Eye (tissue), 1 donor: Measurements from ENCODE around the gene PPP2R2B.
"Not testable (repeated sequence)": the region's sequence is repeated elsewhere in the genome, so short reads cannot be mapped to it uniquely, and the experiment has no call there.

ENCODE experiments used
- DNase-seq: peaks from one replicate; pipeline ENCODE4 v3.0.0-alpha.2; 2015

The PPP2R2B gene

DNA sequence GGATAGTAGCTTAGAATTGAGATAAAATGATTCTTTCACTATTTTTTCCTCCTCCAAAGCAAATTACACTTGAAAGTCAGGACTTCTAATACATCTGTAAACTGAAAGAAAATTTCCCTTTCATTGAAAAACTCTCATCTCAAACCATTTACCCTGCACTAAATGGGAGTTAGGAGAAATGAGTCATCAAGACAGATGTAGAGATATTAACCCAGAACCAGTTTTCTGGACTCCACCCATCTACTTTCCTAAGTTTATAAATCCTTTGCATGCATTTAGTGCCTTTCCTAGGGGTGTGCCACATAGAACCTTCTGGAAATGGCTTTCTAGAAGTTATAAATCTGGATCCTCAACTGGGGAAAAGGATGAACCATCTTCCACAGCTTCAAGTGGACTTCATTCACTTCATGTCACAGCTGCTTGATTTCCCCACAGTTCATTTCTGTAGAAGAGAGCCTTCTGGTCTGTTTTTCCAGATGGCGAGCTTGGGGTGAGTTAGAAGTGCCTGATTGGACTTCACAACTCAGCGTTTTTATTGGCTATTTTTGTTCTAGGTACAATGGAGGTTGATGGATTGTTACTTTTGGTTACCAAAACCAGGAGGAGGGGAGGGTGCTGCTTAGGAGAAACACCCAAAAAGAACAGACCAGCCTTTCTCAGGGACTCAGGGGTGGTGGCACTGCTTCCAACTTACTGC lies 290.1 kb downstream of the PPP2R2B start:
- no peak for DNase-seq

DNA sequence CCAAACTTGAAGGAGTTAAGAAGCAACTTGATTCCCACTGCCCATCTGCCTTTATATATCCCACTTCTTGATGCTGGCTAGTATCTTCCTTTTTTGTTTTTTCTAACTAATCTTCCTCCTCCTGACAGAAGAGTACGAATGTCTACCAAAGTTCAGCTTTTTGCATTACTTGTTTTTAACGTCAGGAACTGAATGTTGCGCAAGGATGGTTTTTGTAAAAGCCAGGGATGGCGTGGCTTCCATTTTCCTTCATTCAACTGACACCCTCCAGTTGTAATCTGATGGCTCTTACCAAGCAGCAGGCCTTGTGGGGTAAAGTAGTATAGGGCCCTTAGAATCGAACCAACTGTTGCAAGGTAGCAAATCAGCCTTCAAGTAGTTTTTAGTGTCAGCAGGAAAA lies 291.8 kb downstream of the PPP2R2B start:
- DNase-seq, result no peak

DNA sequence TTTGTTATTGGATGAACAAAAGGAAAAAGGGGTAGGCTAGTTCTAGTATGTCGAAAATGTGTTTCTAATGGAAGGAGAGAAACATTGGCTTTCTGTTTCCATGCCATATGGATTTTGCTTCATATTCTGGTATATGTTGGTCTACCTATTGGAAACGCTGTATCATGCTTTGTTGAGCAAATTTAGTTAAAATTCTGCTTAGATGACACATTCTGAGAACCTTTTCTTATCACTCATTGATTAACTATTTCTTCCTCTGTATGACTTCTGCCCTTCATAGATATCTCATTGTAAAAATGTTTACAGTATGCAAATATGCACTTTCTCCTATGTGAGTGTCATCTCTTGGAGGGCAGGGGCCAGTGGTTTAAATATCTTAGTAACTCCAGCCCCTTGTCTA lies 293.8 kb downstream of the PPP2R2B start:
- no peak for DNase-seq

DNA sequence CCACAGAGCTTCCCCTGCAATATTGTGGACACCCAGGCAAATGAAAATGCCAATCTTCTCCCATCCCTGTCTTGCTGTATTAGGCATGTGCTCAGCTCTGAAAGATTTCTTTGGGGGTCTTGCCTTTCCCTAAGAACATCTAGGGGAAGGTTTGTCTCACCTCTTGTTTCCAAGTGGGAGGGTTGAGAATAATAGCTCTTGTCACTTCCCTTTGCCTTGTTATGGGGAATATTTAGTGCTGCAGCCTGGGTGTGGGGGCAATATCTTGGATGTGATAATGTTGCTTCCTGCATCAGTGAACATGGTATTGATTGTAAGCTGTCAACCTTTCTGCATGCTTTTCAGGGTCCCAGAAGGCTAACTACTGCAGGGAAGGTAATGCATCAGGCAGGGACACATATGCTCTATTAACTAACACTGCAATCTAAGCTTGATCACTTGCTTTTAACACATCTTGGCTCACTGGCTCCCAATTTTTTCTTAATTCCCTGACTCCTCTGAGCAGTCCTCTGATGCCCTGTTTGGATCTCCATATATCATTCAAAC lies 296.4 kb downstream of the PPP2R2B start:
- DNase-seq, result peak; percentile 80

DNA sequence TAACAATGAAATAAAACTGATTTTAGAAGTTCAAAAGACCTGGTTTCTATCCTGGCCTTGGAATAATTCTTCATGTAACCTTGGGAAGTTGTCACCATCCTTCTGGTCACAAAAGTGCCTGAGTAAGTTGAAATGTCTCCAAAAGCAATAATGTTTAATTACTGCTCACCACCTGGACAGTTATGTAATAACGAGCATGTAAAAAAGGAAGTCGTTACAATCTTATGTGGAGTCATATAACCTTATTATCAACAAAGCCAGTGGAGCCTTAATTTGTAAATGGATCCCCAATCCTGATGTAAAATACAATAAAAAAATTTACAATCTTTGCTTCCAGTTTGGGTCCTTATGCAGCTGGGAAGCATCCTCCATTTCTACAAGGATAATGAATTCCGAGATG lies 298.3 kb downstream of the PPP2R2B start:
- no peak for DNase-seq

DNA sequence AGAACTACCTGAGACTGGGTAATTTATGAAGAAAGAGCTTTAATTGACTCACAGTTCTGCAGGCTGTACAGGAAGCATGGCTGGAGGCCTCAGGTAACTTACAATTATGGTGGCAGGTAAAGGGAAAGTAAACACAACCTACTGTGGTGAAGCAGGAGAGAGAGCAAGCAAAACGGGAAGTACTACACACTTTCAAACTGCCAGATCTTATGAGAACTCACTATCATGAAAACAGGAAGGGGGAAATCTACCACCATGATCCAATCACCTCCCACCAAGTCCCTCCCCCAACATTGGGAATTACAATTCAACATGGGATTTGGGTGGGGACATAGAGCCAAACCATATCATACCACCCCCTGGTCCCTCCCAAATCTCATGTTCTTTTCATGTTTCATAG lies 303.8 kb downstream of the PPP2R2B start:
- DNase-seq, result no peak

DNA sequence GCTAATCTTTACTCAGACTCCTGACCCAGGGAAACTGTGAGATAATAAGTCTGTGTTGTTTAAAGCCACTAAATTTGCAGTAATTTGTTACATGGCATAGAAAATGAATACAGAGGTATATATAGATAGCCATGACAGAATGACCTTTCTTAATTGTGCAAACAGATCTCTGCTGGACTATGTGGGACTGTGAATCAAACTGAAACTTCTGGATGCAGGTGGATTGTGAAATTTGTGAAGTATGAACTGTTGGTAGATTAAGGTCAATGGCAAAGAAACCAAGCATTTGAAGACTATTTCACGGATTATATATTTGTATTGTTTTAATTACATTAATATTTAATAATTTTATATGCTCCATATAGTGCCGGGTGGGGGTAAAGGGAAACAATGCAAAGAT lies 310.4 kb downstream of the PPP2R2B start:
- DNase-seq, result no peak

DNA sequence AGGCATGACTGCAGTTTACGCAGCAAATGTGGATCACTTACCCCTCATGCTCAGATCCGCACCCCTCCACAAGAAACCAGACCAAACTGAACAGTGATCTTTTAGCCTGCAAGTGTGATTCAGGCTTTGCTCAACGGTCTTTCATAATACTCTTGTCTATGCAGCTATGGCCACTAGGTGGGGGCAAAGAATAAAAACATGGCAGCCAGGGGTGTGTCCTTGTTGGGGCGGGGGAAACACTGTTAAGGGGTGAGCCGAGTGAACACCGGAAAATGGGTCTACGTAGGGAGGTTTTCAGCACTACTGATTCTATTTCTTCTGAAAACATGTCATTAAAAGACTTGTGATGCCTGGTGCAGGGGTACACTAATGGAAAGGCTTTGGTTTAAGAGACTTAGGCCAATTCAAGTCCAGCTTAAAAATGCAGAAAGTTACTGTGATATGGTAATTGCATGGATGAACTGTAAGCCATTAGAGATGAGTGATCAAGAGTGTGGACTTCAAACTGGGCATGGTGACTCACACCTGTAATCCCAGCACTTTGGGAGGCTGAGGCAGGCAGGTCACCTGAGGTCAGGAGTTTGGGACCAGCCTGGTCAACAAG lies 312.7 kb downstream of the PPP2R2B start:
- peak; percentile 83 for DNase-seq

DNA sequence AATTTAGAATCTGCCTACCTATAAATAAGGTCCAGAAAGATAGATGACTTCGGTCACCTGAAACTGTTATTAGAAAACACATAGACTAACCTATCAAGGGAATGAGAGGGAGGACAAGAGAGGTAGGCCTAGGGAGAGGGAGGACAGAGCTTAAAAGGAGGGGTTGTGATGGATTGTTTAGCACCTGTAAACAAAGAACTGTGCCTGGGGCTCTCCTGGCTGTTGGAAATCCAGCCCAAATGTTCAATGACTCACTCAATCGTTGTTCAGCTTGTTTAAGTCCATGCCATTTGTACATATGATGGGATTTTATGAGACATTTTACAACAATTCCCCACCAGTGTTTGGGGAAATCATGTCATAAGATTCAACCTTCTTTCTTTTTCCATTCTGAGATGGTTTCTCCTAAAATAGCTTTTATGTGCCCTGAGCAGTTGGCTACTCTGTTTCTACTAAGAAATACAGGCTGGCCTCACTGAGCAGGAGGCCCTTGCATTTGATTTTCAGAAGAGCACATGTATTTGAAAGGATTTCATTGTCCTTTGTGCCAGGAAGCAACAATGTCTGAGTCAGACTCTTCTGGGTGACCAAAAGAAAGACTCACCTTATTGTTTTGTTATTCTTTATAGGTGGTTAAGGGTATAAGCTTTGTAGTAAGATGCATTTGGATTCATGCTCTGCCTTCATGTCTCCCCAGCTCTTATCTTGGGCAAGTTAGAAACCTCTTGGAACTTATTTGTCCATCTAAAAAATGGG lies 314.4 kb downstream of the PPP2R2B start:
- DNase-seq, result no peak

DNA sequence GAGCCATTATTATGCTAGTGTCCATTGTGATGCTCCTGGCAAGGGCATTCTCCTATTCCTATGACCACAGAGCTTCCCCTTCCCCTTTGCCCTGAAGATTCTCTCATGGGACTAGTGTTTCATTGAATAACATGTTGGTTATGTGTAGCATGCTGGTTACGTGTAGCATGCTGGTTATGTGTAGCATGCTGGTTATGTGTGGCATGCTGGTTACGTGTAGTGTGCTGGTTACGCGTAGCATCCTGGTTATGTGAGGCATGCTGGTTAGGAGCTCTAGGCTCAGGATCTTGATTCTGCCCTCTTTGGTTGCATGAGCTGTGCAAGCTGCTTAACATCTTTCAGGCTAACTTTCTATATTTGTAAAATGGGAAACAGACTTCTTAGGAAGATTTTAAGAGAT lies 316.1 kb downstream of the PPP2R2B start:
- DNase-seq, result no peak

DNA sequence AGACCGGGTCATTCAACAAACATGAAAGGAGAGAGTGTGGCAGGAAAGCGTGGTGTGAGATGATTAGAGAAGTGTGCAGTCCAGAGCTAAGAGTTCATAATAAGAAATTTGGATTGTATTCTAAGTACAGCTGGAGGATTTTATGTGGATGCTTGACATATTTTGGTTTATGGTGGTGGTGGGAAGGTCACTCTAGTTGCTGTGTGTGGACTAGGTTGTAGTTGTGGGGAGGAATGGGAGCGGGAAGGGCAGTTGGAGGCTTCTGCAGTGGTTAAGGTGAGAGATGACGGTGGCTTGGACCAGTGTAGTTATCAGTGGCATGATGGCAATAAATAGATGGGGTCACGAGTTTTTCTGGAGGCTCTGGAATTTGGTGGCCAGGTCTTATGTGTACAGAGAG lies 316.8 kb downstream of the PPP2R2B start:
- no peak for DNase-seq

DNA sequence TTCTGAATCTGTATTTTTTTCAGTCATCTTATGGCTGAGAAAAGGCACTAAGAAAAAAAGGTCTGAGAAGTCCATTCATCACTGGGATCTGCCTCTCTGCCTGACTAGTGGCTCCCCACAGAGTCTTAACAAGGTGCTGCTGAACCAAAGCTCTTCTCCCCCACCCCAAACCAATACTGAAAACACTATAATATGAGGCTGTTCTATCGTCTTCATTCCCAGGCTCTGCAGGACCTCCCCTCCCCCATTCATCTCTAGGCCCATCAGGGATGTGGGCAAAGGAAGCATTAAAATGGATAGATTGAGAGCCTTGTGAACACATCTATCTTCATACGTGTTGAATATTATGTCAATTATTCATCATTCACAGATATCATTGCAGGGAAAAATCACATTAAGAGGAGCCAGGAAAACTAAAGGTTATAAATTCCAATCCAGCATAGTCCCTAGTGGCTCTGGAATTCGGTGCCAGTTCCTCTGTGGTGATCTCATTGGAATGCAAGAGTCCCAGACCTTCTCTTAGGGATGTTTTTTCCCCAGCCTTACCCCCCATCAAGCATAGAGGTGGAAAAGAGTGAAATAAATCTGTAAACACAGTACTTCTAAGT lies 318.2 kb downstream of the PPP2R2B start:
- no peak for DNase-seq

DNA sequence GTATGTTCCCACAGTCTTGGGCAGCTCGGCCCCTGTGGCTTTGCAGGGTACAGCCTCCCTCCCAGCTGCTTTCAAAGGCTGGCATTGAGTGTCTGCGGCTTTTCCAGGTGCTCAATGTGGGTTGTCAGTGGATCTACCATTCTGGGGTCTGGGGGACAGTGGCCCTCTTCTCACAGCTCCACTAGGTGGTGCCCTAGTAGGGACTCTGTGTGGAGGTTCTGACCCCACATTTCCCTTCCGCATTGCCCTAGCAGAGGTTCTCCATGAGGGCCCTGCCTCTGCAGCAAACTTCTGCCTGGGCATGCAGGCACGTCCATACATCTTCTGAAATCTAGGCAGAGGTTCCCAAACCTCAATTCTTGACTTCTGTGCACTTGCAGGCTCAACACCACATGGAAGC lies 321.7 kb downstream of the PPP2R2B start:
- not testable (repeated sequence) for DNase-seq

DNA sequence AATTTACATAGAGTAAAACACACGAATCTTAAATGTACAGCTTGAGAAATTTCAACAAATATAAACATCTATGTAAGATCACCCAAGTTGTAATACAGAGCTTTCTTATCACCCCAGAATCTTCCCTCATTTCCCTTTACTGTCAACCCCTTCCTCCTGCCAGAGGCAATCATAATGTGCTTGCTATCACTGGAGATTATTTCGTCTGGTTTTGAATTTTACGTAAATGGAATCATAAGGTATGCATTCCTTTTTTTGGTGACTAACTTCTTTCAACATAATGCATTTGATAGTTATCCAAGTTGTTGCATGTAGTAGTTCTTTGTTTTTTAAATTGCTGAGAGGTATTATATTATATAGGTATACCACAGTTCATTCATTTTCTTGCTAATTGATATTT lies 325.1 kb downstream of the PPP2R2B start:
- DNase-seq, result no peak

DNA sequence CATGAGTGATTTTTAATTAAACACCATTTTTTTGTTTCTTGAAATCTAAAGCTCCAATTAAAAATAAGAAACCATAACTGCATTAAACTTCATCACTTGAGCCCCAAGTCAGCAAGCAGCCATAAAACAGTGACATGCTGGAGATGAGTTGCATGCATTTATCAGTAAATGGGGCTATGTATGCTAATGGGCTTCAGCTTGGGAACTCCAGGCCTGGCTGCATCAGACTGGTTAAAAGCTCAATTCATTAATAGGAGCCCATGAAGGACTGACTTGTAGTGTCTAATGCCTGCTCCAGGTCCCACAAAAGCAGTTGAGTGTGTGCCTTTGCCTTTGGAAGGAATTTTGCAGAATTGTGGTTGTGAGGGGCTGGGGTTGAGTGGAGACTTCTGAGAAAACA lies 328.9 kb downstream of the PPP2R2B start:
- DNase-seq, result no peak

DNA sequence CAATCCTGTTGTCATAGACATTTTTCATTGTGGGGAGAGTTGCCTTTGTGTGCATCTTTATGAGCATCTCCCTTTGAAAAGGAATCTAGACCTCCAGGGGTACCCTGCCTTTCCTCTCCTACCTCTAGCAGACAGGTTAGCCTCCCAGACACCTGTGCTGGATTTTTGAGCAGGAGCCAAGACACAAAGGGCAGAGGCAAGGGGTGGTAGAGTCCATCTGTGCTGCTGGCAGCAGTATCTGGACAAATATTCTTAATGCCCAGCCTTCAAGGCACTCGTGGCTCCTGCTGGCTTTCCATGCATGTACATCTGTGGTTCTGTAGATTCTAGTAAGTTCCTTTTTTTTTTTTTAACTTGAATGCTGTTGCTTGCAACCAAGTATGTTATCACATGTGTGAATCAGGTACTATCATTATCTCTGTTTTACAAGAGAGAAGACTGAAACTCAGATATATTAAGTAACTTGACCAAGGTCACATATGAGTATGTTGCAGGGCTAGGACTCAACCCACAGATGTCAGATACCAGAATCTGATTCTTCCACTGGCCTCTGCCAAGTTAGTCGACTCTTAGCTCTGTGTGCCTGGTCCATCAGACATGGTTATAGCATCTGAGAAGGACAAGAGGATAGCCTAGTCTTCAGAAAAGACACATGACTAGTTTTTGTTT lies 329.6 kb downstream of the PPP2R2B start:
- DNase-seq, result no peak

DNA sequence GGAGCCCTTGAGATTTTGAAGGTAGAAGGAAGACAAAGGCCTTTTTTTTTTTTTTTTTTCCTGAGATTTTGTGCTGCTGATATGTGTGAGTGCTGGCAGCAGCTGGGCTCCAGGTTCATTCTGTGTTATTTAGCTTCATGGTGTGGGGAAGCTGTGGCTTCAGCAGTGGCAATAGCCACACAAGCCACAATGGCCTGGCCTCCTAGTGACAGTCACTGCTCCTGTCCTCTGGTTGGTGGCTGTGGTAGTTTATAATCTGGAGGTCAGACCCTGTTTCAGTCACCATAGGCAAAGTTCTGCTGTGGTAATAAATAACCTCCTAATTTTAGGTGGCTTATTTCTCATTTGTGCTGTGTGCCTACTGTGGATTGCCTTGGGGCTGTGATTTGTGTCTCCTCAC lies 334.3 kb downstream of the PPP2R2B start:
- no peak for DNase-seq

DNA sequence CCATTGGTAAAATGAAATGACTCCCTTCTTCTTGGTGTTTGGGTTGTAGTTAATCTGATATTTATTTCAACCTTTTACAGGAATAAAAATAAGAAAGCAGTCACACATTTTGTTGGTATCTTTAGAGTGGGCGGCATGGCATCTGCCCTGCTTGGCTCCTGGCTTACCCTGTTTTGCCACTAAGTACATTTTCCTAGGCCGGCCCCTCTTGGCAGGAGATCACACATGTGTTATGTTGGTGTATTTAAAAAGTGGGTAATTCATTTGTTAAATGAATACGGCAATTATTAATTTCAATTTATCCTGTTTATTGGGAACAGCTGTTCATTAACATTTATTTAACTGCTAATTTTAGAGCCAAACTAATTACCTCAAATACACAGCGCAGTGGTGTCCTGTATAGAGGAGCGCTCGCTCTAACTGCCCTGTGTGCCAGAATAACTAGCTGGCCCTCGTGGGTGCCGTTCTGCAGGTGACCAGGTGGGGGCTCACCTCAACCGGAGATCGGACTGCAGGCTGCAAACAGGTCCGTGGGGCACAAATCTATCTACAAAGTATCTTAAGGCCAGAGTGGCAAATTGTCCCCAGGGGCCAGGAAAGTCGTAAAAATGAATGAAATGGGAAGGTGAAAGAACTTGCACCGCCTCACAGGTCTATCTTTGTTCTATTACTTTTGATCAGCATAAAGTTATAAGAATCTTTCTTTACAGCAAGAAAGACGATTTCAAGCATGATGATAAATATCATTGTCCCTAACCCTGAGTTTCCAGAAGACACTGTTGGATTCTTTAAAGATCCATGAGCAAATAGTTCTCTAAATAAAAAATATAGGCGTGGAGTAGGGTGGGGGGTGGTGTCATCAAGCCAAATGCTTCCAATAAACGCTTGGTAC lies 336.4 kb downstream of the PPP2R2B start:
- peak; percentile 87 for DNase-seq

DNA sequence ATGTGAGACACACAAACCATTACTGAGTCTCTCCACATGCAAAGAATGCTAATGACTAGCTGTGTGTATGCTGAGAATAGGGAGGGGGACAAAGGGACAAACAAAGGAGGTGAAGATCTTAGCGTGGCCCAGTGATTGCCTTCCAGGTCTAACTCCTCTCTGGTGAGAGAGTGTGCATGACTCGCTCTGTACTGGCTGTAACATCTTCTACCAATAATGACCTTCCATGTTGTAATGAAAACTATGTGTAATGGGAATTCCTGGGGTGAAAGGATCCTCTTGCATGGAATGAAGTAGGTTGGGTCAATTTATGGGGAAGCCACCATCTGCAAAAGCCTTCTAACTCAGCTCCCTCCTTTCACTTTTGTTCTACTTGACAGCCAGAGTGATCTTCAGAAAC lies 338.1 kb downstream of the PPP2R2B start:
- no peak for DNase-seq

DNA sequence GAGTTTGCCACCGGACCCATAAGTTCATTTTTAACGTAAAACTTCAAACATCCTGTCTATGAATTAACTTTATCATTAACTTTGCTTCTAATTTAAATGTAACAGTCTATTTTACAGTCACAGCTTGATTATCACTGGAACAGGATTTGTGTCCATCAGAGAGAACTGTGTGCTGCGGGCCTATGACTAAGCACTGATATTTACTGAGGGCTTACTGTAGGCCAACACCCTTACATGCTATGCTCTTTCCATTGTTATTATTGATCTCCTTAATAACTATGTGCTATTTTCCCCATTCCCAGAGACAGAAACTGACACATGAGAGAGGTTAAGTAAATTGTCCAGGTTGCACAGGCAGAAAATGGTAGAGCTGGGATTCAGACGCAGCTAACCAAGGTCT lies 338.6 kb downstream of the PPP2R2B start:
- no peak for DNase-seq

DNA sequence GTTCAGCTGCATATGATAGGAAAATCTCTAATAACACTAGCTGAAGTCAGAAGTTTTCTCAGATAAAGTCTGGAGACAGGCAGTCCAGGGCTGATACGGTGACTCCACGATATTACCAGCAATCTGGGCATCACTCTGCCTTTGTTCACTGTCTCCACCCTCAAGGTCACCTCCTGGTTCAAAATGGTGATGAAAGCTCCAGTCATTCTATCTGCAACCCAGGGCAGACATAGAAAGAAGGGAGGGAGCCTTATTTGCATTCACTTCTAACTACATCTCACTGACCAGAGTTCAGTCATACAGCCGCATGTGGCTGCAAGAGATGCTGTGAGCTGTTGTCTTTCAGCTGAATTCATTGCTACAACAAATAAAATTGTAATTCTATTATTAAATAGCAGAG lies 340.1 kb downstream of the PPP2R2B start:
- no peak for DNase-seq

DNA sequence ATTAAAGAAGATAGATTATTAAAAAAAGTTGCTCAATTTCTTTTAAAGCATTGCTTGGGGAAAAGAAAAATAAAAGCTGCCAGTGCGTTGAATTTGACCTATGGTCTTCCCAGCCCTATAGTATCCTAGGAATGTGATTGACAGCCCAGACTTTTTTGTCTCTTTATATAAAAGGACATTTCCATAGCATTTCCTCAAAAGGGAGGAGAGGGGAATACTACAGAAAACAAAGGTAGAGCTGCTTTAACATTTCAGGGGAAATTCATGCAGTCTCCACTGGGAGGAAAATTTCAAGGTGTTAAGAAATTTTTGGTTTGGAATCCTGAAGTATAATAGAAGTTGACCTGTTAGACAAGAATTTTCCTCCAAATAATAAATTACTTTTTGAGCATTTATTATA lies 344.7 kb downstream of the PPP2R2B start:
- no peak for DNase-seq
